Stimulated activated naive B cell treated with anti-CD40 and anti-IgM and Interleukin-4, amounts not matched to agents 10 μg/mL and 1 μg/mL and 100 μg/mL, for 72 hours (primary cell): ENCODE measurements around the gene ARL4A.
"Not testable (repeated sequence)": the region's sequence is repeated elsewhere in the genome, so short reads cannot be mapped to it uniquely, and the experiment has no call there.

Experiments
- ATAC-seq, 2 donors: fragments of 150-1000 bp; cut with Tn5 transposase; replicated peaks; 2 replicates each; pipeline ENCODE4 v1.10.0; 2021; ENCODE audit warnings: moderate library complexity in 1 of 2
- DNase-seq: peaks from one replicate; pipeline ENCODE4 v3.0.0; 2021
- H3K27ac Mint-ChIP-seq: one replicate; pipeline ENCODE4 v1.8.0; 2022; ENCODE audit warnings: mild to moderate bottlenecking, mixed read lengths
- H3K27me3 Mint-ChIP-seq, 2 donors: one replicate each; pipeline ENCODE4 v1.8.0; 2022; ENCODE audit warnings: mixed read lengths in 2 of 2
- H3K36me3 Mint-ChIP-seq, 2 donors: one replicate each; pipeline ENCODE4 v1.8.0; 2022; ENCODE audit warnings: mixed read lengths in 2 of 2, mild to moderate bottlenecking in 1 of 2
- H3K4me1 Mint-ChIP-seq, 2 donors: one replicate each; pipeline ENCODE4 v1.8.0; 2022; ENCODE audit warnings: mixed read lengths in 2 of 2, mild to moderate bottlenecking in 1 of 2
- H3K4me3 Mint-ChIP-seq, 2 donors: one replicate each; pipeline ENCODE4 v1.8.0; 2022; ENCODE audit warnings: mild to moderate bottlenecking in 2 of 2, mixed read lengths in 2 of 2, moderate library complexity in 1 of 2
- H3K9me3 Mint-ChIP-seq, 2 donors: one replicate each; pipeline ENCODE4 v1.8.0; 2022; ENCODE audit warnings: mixed read lengths in 2 of 2, mild to moderate bottlenecking in 1 of 2

Gene ARL4A, protein sequence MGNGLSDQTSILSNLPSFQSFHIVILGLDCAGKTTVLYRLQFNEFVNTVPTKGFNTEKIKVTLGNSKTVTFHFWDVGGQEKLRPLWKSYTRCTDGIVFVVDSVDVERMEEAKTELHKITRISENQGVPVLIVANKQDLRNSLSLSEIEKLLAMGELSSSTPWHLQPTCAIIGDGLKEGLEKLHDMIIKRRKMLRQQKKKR

DNA sequence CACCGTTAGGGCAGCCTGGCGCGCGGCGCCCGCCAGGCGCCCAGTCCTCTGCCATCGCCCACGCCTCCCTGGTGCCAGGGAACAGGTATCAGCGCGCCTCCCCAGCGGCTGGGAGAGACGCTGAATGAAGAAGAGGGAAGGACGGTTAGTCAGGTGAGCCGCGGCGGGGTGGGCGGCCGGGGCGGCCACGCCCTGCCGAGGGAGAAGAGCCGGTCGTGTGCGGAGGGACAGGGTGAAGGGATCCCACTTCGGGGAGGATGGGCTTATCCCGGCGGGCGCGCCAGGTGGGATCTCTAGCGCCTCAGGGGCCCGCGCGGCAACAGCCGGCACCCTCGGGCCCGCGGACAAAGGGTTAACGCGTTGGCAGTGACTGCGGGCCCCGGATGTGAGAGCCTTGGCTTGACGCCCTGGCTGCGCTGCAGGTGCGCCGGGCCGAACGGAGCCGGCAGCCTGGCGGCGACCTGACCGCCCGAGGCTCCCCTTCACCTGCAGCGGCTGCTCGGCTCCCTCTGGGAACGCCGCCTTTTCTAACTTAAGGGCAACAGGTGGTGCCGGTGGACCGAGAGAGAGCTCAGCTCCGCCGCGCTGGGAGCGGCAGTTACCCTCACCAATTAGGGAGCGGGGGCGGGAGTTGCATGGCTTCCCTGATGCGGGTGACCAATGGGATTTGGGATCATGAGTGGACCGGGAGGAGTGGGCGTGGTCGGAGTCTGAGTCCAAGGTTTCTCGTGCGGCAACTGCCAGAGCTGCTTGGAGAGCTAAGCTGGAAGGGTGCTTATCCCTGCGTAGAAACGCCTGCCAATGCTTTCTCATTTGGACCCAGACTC lies at the start of gene ARL4A:
Gene ARL4A (plus strand): TSS at position 743 of the 827 bp plus-strand sequence. CDS start 622 bp downstream, outside the sequence.
- Mint-ChIP-seq H3K4me1 (peaks cover 12 to 27% of the 10 kb centered on the region in 2 donors), H3K36me3 (no peaks in the 10 kb centered on the region), H3K9me3 (peaks cover 3 to 4% of the 10 kb centered on the region in 2 donors), H3K27me3 (no peaks in the 10 kb centered on the region), H3K4me3 (peak within 1 kb of the TSS; percentile 94 to 96), H3K27ac (peak within 1 kb of the TSS; percentile 97)
- DNase-seq (peak; percentile 94), ATAC-seq (peak; percentile 69 to 76)

DNA sequence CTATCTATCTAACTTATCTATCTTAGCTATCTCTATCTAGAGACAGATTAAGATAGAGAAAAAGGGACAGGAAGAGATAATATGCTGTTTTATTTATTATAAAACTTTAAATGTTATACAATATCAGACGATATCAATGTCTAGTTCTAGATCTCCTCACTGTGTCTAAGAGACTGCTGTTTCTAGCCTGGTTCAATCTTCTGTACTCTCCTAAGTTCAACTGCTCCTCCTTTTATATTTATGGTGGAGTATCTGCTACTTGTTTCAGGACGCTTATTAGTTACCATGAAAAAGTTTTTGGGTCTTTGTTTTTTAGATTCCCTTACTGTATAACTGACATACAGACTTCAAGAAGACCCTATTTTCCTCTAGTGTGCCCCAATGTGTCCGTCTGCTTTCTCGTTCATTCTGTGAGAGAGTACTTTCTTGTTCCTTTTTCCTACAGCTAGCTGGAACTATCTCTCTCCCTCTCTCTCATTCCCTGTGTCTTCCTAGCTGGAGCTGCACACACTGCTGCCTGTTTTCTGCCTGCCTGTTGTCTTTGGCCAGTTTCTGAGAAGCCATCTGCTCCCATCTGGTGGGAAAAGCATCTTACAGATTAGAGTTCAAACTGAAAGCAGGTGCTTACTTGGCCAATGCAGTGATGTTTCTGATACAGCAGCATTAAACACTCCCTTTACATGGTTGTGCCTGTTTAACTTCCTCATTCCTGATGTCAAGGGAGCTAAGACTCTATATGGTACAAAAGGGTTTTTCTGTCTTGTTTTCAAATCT lies 49.4 kb upstream of the ARL4A start:
- DNase-seq (no peak), ATAC-seq (peak; percentile 83 to 90)
- H3K27ac Mint-ChIP-seq = peak overlapping the region; percentile 92
- no peaks in the 10 kb centered on the region for H3K27me3 Mint-ChIP-seq
- H3K4me1 Mint-ChIP-seq = peaks cover 6 to 14% of the 10 kb centered on the region in 2 donors
- no peaks in the 10 kb centered on the region for H3K36me3 Mint-ChIP-seq
- peak overlapping the region; percentile 35 to 72 for H3K4me3 Mint-ChIP-seq
- no peaks in the 10 kb centered on the region for H3K9me3 Mint-ChIP-seq

DNA sequence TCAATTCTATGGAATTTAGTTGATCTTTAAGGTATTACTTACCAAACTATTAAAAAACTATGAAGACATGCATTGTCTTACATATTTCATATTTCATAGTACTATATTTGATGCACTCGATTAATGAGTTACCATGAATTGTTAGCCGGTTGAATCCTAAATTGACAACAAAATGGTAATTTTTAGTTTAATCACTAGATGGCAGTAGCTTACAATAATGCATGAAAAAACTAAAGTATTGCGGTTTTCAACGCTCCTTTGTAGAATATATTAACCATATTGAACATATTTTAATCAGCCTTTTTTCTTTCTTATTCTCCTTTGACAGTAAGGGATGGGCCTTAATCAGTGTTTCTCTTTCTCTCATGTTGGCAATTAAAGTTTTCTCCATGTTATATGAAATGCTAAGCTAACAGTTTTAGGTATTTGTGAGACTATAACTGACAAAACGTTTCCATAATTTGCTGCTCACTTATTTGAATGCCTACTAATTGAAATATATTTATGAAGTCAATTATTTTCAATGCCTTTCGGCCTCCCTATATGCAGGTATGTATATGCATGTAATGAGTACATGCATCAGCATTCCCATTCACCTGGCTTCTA lies 48.5 kb upstream of the ARL4A start:
- Mint-ChIP-seq H3K9me3 (no peaks in the 10 kb centered on the region), H3K27me3 (no peaks in the 10 kb centered on the region), H3K4me3 (no peak overlapping the region), H3K36me3 (no peaks in the 10 kb centered on the region), H3K27ac (no peak overlapping the region), H3K4me1 (peaks cover 6 to 14% of the 10 kb centered on the region in 2 donors)
- ATAC-seq = peak; percentile 13 to 25
- no peak for DNase-seq

DNA sequence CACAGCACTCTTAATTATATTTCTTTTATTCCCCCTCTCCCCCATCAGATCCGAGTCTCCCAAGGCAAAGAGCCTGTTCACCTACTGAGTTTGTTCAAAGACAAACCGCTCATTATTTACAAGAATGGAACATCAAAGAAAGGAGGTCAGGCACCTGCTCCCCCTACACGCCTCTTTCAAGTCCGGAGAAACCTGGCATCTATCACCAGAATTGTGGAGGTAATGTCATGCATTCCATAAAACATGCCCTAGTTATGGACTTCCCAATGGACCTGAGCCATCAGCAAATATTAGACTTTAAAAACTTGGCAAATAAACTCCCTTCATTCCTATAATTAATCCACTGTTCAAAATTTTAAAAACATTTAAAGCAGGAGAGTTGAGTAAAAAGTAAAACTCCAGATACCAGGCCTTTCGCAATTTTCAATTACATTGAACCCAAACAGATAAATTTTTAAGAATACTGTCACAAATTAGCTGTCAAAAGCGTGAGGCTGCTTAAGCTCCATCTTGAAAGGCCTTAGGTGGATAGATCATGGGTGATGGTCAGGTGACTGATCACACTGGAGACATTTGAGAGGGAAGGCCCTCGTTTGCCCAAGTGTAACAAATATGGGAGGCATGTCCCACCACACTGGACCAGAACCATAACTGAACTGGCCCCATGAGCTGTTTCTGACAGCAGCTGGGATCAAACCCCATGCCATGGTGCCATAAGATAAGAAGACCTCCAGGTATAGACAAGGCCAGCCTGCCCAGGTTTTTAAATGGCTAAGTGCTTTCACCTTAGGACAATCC lies 46.9 kb upstream of the ARL4A start:
- no peak for ATAC-seq
- DNase-seq = no peak
- Mint-ChIP-seq H3K4me3 (no peak overlapping the region), H3K36me3 (no peaks in the 10 kb centered on the region), H3K27ac (no peak overlapping the region), H3K4me1 (peaks cover 6 to 14% of the 10 kb centered on the region in 2 donors), H3K9me3 (no peaks in the 10 kb centered on the region), H3K27me3 (no peaks in the 10 kb centered on the region)

DNA sequence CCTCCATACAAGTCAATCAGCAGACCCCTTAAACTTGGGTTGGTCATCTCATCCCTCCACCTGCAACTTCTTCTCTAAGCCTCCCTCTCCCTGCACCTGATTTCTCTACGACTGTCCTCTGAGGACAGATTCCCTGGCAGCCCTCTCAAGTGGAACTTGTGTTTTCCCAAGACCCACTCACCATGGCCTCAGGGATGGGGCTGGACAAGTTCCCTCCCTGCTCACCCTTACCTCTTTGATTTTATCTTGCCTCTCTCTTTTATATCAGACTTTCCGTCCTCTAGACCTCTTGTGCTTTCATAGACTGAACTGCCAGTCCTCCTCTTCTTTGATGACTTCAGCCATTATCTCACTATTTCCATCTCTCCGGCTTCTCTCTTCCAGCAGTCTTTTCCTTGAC lies 46.2 kb upstream of the ARL4A start:
- Mint-ChIP-seq H3K4me1 (peaks cover 6 to 12% of the 10 kb centered on the region in 2 donors), H3K27me3 (no peaks in the 10 kb centered on the region), H3K36me3 (no peaks in the 10 kb centered on the region), H3K4me3 (no peak overlapping the region), H3K27ac (no peak overlapping the region), H3K9me3 (no peaks in the 10 kb centered on the region)
- DNase-seq = no peak
- no peak for ATAC-seq

DNA sequence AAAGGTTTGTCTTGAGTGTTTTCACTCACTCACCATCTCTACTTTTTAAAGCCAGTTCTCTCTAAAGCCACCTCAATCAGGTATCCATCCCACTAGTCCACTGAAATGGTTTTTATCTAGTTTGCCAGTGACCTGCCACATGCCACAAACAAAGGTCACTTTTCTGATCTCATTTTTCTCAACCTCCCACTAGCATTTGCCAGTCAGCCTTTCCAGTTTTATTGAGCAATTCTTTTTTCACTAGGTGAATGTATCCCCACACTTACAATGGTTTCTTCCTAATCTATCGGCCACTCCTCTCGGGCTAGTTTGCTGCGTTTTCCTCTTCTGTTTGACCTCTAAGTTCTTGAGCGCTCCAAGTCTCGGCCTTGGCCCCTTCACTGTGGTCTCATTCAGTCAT lies 44.9 kb upstream of the ARL4A start:
- ATAC-seq = no peak
- H3K4me1 Mint-ChIP-seq = peaks cover 6% of the 10 kb centered on the region in 2 donors
- no peaks in the 10 kb centered on the region for H3K36me3 Mint-ChIP-seq
- no peaks in the 10 kb centered on the region for H3K9me3 Mint-ChIP-seq
- no peak overlapping the region for H3K4me3 Mint-ChIP-seq
- no peaks in the 10 kb centered on the region for H3K27me3 Mint-ChIP-seq
- no peak overlapping the region for H3K27ac Mint-ChIP-seq
- DNase-seq = no peak

DNA sequence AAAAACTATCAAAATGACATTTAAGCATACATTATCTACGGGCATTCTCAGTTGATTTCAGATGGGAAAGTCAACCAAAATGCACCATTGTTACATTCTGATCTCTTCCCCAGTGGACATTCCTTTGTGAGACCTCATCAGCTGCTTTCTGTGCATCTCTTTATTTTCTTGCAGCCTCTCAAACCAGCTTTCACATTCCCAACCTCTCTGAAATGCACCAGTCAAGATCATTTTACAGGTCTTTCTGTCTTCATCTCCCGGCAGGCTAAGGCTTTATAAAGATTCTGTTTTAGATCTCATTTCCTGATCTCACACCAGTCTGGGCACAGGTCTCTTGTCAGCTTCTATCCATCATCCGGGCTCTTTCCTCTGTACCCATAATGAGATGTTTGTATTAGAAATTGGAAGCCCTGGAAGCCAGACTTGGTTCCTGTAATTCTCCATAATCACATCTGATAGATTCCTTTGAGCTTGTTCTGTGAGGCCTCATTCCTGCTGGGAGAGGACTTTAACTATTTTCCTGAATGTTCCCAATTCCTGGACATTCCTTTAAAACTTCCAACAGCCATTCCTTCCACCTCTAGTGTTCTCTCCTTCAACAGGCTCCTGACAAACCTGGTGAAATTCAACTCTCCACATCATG lies 44.3 kb upstream of the ARL4A start:
- no peak overlapping the region for H3K4me3 Mint-ChIP-seq
- peaks cover 3% of the 10 kb centered on the region in 2 donors for H3K4me1 Mint-ChIP-seq
- ATAC-seq = no peak
- H3K9me3 Mint-ChIP-seq = no peaks in the 10 kb centered on the region
- H3K27me3 Mint-ChIP-seq = no peaks in the 10 kb centered on the region
- no peak overlapping the region for H3K27ac Mint-ChIP-seq
- no peak for DNase-seq
- H3K36me3 Mint-ChIP-seq = no peaks in the 10 kb centered on the region

DNA sequence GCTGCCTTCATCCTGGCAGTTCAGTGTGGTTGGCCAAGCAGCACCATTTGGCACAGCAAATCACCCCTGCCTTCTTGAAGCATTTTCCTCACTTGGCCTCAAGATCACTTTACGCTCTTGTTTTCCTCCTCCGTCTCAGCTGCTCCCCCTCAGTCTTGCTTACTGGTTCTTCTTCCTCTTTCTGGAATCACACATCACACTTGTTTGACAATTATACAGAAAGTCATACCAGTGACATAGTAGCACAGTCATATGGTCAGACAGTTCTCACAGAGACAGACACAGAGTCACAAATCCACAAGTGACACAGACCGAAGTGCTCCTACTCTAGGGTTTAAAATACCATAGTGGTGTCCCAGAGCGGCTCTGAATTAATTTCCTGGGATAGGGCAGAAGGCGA lies 43.8 kb upstream of the ARL4A start:
- DNase-seq (no peak), ATAC-seq (peak; percentile 96 to 97)
- no peak overlapping the region for H3K27ac Mint-ChIP-seq
- no peak overlapping the region for H3K4me3 Mint-ChIP-seq
- H3K4me1 Mint-ChIP-seq = peaks cover 0 to 1% of the 10 kb centered on the region in 2 donors
- H3K36me3 Mint-ChIP-seq = no peaks in the 10 kb centered on the region
- no peaks in the 10 kb centered on the region for H3K27me3 Mint-ChIP-seq
- H3K9me3 Mint-ChIP-seq = no peaks in the 10 kb centered on the region

DNA sequence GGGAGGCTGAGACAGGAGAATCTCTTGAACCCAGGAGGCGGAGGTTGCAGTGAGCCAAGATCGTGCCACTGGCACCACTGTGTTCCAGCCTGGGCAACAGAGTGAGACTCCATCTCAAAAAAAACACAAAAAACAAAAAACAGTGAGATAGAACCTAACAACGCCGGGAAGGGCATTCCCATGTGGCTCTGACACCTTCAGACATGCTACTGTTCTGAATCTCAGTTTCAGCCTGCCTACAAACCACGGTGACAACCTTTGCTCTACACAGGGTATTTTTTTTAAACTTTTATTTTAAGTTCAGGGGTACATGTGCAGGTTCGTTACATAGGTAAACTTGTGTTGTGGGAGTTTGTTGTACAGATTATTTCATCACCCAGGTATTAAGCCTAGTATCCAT lies 42.2 kb upstream of the ARL4A start:
- ATAC-seq = peak in 1 of 2 donors; percentile 40
- H3K36me3 Mint-ChIP-seq, DNase-seq, H3K4me1 Mint-ChIP-seq, H3K27ac Mint-ChIP-seq, H3K27me3 Mint-ChIP-seq, H3K9me3 Mint-ChIP-seq, H3K4me3 Mint-ChIP-seq: not testable (repeated sequence)

DNA sequence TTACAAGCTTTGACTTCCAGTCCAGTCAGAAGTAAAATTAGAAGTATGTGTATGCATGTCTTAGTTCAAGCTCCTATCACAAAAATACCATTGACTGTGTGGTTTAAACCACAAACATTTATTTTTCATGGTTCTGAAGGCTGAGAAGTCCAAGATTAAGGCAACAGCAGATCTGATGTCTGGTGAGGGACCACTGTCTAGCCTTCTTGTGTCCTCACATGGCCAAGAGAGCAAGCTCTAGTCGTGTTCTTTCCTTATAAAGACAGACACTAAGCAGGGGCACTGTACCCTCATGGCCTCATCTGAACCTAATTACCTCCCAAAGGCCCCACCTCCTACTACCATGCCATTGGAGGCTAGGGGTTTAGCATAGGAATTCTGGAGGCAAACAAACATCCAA lies 41.3 kb upstream of the ARL4A start:
- no peaks in the 10 kb centered on the region for H3K4me1 Mint-ChIP-seq
- no peaks in the 10 kb centered on the region for H3K27me3 Mint-ChIP-seq
- no peak overlapping the region for H3K27ac Mint-ChIP-seq
- H3K4me3 Mint-ChIP-seq = no peak overlapping the region
- no peak for ATAC-seq
- no peaks in the 10 kb centered on the region for H3K9me3 Mint-ChIP-seq
- H3K36me3 Mint-ChIP-seq = no peaks in the 10 kb centered on the region
- DNase-seq = no peak

DNA sequence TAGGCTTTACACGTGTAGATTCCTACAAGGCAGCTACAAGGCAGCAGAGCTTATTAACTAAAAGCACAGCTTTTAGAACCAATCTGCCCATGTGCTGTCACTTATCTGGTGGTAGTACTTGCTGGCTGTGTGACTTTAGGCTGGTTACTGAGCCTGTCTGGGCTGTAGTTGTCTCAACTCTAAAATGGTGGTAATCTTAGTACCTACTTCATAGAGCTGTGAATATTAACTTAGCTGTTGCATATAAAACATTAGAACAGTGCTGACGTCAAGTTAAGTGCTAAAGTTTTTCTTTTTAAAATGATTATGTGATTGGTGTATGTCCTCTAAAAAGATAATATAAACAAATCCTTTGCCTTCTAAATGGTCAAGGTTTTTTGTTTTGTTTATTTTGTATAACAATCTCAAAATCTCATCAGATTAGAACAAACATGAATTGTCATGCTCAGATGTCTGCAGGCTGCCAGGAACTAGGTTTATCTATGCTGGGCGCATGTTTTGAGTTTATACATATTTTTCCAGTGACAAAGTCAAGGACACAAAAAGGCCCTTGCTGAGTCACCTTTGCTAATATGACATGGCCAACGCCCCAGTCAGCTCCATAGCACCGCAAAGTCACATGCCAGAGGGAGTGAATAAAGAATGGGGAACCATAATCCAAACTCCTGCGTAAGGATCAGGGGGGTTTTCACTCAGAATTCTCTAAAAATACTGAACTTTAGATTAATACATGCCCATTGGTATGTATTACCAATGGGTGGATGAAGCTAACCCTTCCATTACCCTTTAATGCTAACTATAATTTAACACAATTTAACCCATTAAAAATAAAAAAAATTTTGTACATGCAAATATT lies 39.8 kb upstream of the ARL4A start:
- DNase-seq (no peak), ATAC-seq (no peak)
- Mint-ChIP-seq H3K9me3 (no peaks in the 10 kb centered on the region), H3K27ac (no peak overlapping the region), H3K27me3 (no peaks in the 10 kb centered on the region), H3K4me3 (no peak overlapping the region), H3K4me1 (no peaks in the 10 kb centered on the region), H3K36me3 (no peaks in the 10 kb centered on the region)

DNA sequence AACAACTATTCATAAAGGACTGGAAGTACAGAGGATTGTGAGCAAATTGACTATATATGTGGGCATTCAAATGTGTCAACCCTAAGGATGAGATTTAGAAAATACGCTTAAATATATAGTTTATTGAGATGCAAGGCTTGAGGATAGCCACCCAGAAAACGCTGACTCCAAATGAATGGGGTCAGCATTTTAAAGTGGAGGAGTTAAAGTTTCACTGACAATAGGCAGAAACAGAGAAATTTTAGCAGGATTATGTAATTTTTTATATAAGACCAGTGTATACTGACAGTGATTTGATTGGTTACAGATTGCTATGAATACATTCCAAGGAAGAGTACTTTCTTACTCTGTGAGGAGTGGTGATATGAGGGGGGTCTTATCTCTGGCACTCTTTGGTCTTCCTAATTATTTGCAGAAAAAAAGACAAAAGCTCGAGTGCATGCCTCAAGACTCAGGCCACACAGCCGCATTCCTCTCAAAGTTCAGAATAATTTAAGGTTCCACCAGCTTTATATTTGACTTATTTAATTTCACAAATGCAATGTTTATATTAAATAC lies 38.6 kb upstream of the ARL4A start:
- Mint-ChIP-seq H3K36me3 (no peaks in the 10 kb centered on the region), H3K9me3 (no peaks in the 10 kb centered on the region), H3K27me3 (no peaks in the 10 kb centered on the region), H3K4me3 (no peak overlapping the region), H3K27ac (no peak overlapping the region), H3K4me1 (no peaks in the 10 kb centered on the region)
- DNase-seq = no peak
- no peak for ATAC-seq
